Superior temporal gyrus (tissue), 1 donor: ENCODE results near the gene BTRC.

Experiments used
- DNase-seq: peaks from one replicate; pipeline ENCODE4 v3.0.0-alpha.2; 2016; ENCODE audit errors: extremely low spot score

BTRC gene

DNA sequence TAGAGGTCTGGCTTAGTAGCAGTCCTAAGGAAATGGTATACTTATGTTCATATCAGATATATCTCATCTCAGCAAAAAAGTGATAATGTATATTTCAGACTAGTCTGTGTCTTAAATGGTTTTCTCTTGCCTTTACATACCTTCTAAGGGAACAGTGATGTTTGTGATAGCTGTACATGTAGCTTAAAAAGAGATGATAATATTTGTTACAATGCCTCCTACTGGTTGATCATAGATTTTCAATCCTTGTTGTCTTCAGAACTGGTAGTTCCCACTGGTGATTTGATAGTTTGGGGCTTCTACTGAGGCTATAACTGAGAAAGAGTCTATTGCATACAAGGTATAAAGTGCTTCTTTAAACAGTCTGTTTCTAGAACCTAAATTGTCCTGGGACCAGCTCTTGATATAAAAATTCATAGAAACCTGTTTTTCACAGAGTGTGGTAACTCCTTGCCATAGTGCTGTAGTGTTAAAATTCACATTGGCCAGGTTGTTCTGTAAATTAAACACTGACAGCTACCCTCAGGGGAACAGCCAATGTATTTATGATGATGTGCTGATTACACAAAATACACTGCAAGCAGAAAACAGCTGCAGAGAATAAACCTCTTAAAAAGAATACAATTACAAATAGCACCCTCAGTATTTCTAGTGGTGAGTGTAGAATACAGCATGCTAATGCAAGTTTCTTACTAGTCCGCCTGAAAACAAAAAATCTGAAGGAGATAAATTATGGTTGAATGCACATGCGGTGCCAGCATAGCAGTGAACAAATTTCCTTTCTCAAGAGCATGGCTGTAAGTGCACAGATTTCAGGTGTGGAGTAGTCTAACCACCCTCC lies 90.3 kb downstream of the BTRC start:
- DNase-seq, result no peak

DNA sequence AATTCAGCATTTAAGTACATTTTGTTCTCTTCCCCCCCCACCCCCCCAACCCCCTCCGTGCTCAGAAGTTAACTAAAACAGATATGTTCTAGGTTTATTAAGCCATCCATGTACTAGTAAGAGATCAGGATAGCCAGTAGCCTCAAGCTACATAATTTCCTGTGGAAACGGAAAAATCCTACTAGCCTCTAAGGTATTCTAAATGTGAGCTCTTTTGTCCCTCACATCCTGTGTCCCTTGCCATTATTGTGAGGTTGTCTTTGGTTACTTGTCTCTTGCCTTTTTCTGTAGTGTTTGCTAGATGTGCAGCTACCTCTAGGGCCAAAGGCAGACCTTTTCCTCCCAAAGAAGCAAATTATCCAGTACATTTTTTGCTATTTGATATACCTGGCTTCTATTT lies 92.1 kb downstream of the BTRC start:
- DNase-seq, result no peak

DNA sequence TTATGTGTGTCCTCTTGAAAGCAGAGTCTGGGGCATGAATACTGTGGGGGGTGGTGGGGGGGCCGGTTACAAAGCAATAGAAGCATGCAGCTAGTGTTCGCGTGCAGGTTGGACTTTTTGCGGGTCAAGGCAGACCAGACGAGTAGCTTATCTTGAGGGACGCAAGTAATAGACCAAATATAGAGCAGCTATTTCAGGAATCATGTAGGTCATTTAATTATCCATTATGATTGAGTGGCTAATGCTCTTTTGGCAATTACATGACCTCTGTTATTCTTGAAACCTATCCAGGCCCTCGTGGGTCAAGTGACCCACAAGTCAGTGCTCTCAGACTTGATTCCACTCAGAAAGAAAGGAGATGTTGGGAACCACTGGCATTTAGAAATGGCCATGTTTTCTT lies 93.0 kb downstream of the BTRC start:
- DNase-seq, result no peak

DNA sequence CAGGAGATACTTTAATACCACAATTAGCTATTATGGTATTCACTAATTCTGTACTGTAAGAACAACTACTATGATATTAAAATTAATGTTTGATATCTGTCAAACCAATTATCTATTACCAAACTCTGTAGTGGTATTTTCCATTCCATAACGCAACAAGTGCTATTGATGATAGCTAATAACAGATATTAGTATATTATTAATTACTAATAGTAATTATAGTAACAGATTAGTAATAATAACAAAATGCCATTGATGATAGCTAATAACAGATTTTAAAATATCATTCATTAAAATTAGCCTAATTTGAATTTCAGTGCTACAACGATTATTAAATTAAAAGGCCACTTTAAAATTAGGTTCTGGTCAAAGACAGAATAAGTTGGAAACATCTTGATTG lies 93.5 kb downstream of the BTRC start:
- DNase-seq, result no peak

DNA sequence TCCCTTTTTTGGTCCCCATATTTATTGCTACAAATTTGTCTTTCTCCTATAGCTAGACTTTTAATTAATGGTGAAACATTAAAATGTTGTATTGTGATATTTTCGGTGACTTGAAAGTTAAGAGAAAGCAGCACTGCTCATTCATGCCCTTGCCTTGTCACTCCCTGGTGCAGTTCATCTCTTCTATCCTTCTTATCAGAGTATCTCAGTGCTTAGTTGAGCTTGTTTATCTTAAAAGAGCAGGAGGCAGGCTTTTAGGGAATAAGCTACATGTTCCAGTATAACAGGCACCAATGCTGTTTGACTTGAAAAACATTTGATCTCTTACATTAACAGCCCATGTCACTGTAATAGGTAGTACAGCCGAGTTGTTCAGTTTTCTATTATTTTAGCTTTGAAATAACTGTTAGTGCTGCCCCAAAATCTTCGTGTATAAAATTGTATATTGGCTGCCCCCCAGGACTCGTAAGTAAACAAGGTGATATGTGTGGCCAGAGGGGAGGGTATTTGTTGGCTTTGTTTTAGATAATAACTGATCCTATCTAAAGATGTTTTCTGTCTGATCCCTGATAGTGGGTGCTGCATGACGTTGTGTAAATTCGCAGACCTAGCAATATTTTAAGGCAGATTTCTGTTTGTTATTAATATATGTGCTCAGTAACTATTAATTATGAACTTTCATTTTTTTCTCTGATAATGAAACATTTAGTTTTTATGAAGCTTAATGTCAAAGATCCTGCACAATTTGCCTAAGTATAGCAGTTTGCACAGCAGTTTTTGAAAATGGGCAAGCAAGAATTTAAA lies 96.5 kb downstream of the BTRC start:
- no peak for DNase-seq

DNA sequence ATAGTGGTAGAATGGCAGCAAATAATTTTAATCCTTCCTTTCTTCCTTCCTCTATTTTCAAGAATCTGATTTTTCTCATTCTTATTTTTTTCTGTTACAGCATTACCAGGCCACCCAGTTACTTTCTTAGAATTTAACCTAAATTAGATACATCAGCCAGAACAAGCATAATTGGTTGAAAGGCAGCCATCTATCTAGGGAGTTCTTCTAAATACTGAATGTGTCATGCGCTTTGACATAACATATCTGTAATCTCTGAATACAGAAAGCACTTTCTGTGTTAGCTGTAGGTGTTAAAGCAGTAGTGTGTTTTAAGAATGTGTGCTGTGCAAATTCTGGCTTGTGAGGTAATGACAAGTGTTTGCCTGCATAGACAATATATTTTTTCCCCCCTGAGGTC lies 97.3 kb downstream of the BTRC start:
- no peak for DNase-seq

DNA sequence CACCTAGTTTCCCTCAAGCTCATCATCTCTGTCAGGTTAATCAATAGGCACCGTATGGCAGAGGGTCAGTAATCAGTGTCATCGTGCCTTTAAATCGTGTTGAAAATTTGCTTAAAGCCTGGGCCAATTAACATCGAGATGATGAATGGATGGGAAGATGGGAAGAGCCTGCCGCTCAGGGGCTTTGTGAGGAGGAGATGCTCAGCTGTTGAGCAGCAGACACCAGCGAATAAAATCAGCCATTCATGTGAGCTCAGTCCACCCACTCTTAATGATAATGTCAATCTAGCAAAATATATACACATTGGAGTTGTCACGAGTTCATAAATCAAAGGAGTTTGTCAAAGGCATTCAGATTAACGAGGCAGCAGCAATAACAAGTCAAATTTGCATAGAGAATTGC lies 97.7 kb downstream of the BTRC start:
- DNase-seq, result no peak

DNA sequence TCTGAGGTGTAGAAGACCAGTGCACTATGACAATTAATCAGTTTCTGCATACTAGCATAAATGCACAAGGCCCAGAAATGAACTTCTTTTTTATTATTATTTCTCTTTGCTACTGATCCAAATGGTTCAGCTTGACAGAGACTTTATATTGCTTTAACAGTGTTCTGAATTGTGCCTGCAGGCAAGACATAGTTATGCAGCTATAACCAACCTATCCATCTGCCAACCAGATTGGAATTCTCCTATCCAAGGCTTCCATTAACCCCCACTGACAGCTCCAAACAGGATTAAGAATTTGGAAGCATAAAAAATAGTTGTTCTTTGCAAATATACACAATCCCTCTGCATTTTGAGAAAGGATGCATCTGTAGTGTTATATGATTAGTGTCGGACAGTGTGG lies 98.2 kb downstream of the BTRC start:
- no peak for DNase-seq

DNA sequence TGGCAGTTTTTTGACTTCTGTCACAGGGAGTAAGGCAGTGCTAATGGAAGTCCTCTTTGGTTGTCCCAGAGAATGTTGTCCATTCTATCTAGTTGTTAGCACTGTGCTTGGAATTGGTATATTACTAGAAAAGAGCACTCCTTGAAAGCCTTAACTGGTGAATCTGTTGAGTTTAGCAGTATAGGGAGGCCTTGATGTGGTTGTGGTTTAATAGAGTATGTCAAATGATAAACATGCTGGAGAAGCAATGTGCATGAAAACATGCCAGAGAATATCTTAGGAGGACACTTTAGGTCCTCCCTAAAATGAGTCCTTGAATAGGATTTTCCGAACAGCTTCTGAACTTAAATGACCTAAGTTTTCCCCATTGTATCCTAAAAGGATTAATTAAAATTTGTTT lies 98.6 kb downstream of the BTRC start:
- no peak for DNase-seq

DNA sequence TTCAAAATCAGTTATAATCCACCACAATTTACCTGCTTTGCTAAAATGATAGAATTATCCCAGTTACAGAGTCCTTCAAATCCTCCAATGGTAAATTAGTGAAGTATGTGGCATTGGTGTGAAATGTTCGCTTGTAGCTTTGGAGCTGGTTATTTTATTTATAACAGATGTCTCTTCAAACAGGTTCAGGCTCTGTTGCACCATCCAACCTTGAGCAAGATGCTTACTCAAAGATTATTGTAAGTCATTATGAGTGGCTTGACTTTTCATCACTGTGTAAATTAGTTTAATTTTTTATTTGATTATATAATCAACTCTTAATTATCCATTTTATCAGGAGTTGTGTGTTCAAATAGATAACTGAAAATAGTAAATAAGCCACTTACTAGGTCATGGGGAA lies 99.4 kb downstream of the BTRC start:
- DNase-seq, result no peak

DNA sequence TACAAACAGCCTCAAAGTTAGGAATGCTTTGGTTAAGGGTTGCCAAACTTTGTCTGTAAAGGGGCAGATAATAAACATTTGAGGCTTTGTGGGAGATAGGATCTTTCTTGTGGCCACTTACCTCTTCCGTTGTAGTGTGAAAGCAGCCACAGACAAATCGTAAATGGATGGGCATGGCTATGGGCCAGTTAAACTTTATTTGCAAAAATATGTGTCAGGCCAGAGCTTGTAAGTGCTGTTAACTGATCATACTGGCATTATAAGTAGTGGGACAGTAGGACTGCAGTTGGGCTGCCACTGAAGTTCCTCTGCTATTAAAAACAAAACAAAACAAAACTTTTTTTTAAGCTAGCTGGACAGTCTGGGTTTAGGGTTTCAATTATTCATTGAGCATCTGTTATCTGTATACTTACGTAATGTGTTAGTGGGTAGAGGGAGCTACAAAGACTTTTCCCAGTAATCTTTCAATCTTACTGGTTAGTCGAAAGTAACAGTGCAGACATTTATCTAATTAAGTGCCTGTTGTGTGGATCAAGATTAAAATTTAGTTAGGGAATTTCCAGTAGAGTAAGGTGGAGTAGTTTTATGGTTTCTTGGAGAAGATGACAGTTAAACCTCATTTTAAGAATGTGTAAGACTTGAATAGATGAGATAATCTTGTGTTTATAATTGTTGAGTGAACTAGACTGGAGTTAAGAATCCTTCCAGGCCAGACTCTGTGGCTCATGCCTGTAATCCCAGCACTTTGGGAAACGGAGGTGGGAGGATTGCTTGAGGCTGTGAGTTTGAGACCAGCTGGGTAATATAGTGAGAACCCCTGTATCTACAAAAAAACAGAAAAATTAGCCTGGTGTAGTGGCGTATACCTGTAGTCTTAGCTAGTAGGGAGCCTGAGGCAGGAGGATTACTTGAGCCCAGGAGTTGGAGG lies 100.1 kb downstream of the BTRC start:
- no peak for DNase-seq

DNA sequence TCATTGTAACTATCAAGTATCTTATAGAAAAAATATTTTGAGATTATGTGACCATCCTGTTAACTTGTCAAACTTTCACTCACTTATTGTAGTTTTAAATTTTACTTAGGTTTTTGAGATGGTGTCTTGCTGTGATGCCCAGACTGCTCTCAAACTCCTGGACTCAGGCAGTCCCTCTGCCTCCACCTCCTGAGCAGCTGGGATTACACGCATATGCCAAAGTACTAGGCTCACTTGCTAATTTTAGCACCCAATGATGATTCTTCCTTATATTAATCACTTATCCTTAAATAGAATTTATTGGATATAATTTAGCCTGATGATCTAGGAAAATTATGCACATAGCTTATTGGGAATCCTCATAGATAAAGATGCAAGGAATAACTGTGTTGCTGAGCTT lies 104.9 kb downstream of the BTRC start:
- DNase-seq, result no peak

DNA sequence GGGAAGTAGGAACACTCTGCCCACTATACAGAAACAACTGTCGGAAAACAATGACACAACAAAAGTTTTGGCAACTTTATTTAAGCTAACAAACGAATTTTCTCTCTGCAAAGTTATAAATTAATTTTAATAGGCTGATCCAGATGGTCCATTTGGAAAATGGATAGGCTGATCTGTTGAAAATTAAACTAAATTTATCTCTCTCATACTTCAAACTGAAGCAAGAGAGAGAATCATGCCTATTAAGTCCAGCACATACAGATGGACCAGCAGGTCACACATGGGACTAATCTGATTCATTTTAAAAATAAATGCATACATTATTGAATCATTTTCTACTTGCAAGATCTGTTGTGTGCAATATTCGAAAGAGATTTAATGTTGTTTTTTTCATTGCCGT lies 110.1 kb downstream of the BTRC start:
- no peak for DNase-seq

DNA sequence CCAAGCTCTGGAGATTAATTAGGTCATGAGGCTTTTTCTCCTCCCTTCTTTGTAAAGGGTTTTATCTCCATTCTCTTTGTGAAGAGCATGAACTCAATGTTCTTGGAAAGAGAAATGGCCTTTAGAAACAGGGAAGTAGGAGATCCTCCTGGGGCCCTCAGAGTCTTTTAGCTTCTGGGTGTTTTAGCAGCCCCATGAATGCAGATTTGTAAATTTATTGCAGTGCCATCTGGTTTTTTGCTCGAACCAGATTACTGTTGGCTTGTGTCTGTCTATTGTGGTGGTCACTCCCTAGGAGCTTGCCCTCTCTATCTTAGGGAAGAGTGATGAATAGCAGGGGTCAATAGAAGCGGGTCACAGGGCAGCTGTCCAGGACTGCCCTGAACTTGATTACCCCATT lies 110.6 kb downstream of the BTRC start:
- no peak for DNase-seq

DNA sequence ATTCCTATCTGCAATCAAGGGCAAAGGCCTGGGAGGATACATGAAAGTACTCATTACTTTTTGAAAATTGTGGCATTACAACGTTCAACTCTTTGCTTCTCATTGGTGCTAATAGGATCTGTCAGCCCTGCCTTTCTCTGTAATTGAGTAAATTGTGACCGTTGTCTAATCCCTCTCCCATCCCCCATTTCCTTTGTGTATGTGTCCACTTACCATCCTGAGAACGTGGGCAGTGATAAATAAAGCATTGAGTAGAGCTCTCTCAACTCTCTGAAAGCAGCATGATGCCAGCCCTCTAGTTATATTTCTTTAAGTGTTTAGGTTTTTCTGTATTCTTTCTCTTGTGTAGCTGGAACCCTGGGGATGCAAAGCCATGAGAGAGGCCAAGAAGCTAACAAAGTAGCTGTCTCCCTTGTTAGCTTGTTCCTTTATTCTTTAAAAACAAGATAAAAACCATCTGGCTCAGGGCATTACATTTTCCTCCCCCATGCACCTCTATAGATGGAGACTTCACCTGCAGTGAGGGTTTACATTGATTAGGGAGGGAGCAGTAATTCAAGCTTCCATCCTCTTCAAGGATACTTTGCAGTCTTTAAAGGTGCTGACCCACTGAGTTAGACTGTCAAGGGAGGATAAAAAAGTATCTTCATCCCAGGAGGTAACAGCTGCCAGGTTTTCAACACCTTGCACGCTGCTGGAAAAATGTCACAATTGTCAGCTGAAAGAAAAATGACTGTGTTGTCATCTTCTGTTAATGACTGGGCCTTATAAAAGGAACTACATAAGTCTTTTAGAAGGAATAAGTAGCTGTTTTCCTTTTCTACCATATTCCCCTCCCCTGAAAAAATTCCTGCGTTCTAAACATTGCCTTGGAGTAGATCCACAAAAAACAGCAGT lies 112.3 kb downstream of the BTRC start:
- DNase-seq, result no peak

DNA sequence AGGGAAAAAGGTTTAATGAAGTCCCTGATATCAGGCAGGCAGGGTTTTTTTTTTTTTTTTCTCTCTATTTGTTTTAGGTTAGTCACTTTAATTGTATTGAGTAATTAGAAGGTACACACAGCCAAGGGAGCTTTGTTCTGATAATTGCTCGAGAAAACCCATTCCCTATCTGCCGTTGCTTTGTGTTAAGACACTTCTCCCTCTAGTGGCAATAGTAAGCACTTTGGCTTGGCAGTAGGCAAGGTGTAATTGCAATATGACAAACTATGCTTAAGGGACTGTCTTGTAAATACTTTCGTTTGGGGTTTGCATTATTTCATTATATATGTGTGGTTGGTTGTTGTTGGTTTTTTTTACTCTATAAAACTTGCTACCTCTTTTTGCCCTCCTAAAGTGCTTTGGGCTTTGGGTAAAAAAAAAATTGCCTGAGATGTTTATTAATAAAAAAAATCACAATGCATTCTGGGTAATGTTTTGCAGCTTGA lies 113.4 kb downstream of the BTRC start:
- DNase-seq, result peak; percentile 84

DNA sequence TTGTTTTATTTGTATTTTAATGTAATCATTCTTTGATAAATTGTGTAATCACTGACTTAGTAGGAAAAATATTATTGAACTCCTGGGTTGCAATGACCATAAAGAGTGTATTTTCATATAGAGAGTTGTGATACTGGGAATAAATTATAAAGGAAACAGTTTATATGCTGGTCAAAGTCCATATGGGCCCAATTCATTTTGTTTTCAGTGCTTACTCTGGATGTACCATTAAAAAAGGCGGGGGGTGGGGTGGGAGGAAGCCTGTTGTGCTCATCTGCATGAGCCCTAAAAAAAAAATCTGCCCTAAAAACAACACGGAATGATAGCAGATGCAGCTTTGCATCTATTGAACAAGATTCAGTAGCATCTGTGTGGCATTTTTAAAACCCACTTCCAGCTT lies 114.2 kb downstream of the BTRC start:
- DNase-seq, result no peak

DNA sequence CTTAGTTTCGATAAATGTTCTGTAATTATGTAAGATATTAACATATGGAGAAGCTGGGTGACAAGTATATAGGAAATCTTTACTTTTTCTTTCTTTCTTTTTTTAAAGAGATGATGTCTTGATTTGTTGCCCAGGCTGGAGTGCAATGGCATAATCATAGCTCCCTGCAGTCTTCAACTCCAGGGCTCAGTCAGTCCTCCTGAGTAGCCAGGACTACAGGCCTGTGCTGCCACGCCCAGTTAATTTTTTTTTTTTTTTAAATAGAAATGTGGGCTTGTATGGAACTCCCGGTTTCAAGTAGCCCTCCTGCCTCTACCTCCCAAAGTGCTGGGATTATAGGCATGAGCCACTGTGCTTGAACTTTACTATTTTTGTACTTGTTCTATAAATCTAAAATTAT lies 122.4 kb downstream of the BTRC start:
- no peak for DNase-seq

DNA sequence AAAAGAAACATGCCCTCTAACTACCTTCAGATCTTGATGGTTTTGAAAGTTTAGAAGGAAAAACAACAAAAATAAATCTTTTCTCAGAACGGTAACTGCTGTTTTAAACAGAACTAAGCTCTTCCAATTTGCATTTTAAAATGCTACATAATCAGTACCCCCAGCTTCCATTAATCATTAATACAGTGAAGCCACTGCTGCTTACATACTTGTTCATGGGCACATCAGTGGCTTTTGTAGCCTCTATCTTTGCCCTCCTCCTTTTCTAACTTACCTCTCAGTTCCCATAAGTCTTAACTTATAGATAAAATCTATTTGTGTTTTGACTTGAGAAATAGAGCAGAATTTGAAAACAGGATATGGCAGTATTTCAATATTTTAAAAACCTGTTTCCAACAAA lies 125.0 kb downstream of the BTRC start:
- no peak for DNase-seq

DNA sequence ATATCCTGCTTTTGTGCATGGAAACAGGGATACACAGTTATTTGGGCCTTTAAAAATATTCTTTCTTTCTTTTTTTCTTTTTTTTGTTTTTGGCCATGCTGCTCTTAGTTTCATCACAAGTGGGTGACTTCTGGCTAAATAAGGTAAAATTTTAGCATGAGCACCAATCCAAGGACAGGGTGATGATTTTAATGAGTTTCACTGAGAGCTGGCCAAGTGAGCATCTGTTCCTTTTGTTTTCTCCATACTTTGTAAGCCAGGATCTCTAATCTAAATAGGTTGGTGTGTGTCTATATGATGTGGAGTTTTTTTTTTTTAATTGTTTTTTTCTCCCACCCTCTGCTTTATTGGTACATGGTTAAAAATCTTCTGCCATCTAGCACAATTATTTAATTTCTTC lies 127.3 kb downstream of the BTRC start:
- no peak for DNase-seq

DNA sequence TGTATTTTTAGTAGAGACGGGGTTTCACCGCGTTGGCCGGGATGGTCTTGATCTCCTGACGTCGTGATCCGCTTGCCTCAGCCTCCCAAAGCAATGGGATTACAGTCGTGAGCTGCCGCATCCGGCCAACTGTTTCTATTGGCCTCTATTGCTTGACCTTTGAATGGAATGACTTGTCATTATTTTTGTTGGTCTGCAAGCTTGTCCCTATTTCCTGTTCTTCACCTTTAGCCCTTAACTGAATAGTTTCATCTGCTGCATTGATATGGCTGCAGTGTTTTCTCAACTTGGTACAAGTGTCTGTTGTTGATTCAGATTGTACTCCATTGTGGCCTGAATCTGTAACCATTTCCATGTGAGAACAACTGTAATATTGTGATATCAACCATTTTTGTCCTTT lies 128.6 kb downstream of the BTRC start:
- DNase-seq, result no peak
